ENCODE data around the gene CXCL9. TPM values are rescaled to one million over a fixed set of nuclear protein-coding genes. Genes with fewer than 3 reads are reported as not detected.
"Not testable (repeated sequence)": the region's sequence is repeated elsewhere in the genome, so short reads cannot be mapped to it uniquely, and the experiment has no call there.

CXCL9 gene
- total RNA-seq, 1 experiment from 2014 or later, result not detected

GRCh38 chr4:76012388-76012801, 5.1 kb upstream of the CXCL9 start:
- DNase-seq (ENCODE audit: low spot score), result peak; percentile 45

- DNase-seq (ENCODE audit: low spot score), result peak; percentile 53
Measured at GRCh38 chr4:76011700-76012387, 4.5 kb upstream of the CXCL9 start.

DNA sequence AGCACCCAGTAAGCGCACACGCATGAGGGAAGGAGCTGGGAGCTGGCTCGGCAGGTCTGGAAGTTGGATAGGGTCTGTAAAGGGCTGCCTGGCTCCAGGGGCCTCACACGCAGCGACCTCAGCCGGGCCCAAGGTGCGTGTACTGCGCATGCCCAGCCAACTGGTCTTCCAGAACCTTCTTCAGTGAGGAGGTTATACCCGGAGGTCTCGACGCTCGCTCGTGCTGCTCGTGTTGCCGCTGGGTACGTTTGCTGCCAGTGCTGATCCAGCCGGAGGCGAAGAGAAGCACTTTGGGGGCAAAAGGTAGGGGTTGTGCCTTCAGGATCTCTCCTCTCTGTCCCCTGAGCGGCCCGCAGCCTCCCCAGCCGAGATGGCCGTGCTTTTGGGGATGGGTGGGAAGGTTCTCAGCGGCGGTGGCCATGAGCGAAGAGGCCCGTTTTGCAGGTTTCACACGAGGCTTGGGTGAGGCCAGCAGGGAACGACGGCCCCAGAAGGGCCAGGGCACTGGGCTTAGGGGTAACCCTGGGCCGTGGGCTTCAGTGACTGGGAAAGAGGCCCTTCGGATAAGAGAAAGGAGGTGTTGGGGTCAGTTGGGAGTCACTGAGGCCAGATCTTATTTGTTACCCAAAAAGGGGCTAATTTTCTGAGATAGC, 3.8 kb upstream of the CXCL9 start:
- DNase-seq (ENCODE audit: low spot score), result no peak

GRCh38 chr4:76010576-76010975, 3.3 kb upstream of the CXCL9 start:
- no peak for DNase-seq (ENCODE audit: low spot score)

GRCh38 chr4:76009311-76009710, 2.0 kb upstream of the CXCL9 start:
- no peak for DNase-seq (ENCODE audit: low spot score)

DNA sequence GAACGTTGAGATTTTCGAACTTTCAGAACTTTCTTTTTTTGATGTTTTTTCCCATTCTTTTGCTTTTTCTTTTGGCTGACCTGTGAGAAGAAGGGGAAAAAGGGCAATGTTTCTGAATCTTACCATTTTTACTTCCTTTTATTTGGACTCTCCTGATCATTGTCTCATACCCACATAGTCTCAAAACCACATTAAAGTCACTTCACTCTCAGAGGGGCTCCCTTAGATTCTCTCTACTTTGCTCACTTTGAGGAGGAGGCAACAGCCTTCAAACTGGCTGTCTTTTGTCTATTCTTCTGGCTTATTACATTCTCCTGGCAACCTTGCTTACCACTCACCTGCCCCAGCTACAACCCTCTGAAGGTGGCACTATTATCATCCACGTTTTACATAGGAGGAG, 3.7 kb downstream of the CXCL9 start:
- DNase-seq (ENCODE audit: low spot score), result no peak

DNA sequence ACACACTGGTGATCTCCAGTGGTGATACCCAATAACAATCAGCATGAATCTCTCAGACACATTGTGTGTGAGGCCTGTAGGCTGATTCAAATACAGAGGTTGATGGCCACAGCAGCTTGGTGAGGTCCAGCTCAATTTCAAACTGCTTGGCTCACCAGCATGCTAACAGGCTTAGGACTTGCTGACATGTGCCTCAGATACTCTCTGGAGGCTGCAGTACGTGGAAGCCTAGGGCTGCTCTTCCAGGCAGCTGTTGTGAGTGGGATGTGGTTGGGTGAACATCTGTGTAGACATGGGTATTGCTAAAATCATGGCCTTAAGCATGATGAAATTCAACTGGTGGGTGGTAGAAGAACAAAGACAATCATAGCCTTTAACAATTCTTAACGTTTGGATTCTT, 4.3 kb downstream of the CXCL9 start:
- no peak for DNase-seq (ENCODE audit: low spot score)

GRCh38 chr4:76002176-76002575, 5.1 kb downstream of the CXCL9 start:
- no peak for DNase-seq (ENCODE audit: low spot score)

DNA sequence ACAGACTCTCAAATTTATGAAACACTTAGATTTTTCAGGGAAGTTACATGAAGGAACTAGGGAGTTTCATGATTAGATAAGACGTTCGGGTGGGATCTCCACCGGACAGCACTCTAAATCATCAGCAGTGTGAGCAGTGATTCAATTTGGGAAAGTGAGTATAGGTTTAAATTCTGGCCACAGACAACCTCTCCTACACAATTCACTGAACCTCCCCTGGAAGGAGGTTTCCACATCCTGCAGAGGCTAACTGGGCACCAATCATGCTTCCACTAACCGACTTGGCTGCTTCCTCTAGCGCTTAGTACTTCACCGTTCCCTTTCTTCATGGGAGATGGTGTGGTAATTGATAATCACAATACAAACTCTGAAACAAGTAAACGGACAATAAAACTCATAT, 5.6 kb downstream of the CXCL9 start:
- no peak for DNase-seq (ENCODE audit: low spot score)

GRCh38 chr4:76000279-76000678, 7.0 kb downstream of the CXCL9 start:
- DNase-seq (ENCODE audit: low spot score), result no peak

GRCh38 chr4:75998525-75999147, 8.7 kb downstream of the CXCL9 start:
- DNase-seq (ENCODE audit: low spot score), result not testable (repeated sequence)

GRCh38 chr4:75997946-75998345, 9.4 kb downstream of the CXCL9 start:
- DNase-seq (ENCODE audit: low spot score), result no peak

DNA sequence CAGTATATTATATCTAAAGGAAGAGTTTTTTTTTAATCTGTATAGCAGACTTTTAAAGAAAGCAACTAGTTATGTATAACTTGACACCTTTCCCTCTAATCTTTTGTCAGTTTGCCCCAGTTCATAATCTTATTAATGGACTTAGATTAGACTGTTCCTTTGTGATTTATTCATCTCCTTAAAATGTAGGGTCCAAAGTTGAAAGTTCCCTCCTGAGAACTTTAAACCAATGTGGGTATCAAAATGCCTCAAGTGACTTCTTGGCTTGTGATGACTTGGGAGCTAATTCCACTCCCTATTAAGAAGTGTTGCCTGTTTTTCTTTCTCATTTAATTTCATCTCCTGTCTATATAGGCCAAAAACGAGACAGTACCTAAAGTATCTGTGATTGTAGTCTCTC, 10.2 kb downstream of the CXCL9 start:
- DNase-seq (ENCODE audit: low spot score), result no peak

DNA sequence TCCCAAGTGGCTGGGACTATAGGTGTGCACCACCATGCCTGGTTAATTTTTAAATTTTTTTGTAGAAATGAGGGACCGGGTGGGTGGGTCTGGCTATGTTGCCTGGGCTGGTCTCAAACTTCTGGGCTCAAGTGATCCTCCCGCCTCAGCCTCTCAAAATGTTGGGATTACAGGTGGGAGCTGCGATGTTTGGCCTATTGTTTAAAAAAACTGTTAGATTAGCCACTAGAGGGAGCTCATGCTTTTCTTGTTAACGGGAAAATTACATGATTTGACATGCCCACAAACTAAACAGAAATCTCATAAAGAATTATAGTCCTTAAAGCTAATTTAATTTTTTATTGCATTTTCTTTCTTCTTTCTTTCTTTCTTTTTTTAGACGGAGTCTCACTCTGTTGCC, 11.6 kb downstream of the CXCL9 start:
- DNase-seq (ENCODE audit: low spot score), result peak; percentile 44

- DNase-seq (ENCODE audit: low spot score), result no peak
Measured at GRCh38 chr4:75992462-75992861, 14.8 kb downstream of the CXCL9 start.

DNA sequence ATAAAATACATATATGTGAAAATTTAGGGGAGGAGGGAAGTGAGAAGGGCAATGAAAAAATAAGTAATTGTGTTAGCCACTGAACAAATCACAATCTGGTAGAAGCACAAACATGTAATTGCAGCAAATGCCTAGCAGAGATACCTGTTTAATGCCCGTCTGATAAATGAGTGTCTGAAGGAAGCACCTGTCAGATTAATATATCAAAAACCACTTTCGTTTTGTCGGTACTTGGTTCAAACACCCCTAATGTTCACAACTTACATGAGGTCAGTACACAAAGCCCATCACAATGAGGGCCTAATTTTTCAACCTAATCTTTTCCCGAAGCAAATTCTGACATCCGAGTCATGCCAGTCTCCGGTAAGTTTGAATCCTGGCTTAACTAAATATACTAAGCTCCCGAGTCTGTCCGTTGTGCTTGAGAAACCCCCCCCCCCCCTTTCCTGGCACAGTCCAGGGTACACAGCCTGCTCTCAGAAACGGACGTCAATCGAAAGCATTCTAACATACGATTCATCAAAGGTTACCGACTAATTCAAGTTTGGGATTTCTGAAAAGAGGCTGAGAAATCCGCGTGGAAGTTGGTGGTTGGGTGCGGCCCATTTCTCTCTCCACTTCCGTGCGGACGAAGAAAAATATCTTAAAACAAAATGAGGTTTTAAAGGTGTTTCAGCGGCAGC, 17.3 kb downstream of the CXCL9 start:
- no peak for DNase-seq (ENCODE audit: low spot score)

DNA sequence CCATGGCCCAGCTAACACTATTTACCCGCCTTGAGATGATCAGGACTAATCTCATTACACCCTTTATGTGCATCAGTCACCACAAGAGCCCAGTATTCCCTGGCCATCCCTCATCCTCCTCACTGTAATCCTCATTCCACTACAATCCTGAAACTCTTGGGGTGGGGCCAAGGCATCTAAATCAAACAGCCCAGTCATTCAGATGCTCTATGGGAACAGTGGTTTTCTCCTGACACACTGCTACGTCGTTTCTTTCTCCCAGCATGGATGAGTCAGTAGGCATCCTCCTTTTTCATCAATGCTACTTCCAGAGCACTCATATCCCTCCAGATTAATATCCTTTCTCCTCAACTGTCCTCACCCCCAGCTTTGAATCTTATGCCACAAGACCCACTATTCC, 22.2 kb downstream of the CXCL9 start:
- DNase-seq (ENCODE audit: low spot score), result no peak

DNA sequence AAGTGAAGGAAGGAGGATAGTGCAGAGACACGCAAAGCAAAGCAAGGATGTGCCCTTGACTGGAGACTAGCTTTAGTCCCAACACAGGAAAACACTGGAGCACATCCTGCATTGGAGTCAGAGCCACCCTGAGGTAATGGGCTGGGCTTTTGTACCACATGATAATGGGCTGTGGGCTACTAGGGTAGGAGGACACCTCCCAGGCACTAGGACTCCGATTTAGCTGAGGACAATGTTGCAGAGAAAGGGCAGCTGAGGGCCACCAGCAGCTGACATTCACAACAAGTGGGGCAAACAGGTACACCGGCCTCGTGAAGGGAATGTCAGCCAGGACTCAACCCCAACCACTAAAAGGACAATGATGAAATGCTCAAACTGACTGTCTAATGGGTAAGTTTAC, 26.7 kb downstream of the CXCL9 start:
- no peak for DNase-seq (ENCODE audit: low spot score)

- no peak for DNase-seq (ENCODE audit: low spot score)
Measured at GRCh38 chr4:75976177-75976576, 31.1 kb downstream of the CXCL9 start.

- no peak for DNase-seq (ENCODE audit: low spot score)
Measured at GRCh38 chr4:75973766-75974165, 33.5 kb downstream of the CXCL9 start.

DNA sequence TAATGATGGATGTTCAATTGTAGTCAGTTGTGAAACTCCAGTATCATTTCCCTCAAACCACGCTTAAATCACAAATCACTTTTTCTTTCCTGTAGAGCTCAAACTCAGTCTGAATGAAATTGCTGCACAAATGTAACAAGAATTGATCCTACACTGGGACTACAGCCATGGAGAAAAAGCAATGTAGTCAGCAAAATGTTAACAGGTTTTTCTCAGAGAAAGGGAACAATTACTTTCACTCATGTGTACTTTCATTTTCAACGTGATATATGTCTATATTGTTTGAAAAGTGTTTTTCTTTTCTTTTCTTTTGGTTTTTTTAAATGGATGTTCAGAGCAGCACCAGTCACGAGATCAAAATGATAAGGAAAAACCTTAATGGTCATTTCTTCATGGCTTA, 39.2 kb downstream of the CXCL9 start:
- DNase-seq (ENCODE audit: low spot score), result no peak

DNA sequence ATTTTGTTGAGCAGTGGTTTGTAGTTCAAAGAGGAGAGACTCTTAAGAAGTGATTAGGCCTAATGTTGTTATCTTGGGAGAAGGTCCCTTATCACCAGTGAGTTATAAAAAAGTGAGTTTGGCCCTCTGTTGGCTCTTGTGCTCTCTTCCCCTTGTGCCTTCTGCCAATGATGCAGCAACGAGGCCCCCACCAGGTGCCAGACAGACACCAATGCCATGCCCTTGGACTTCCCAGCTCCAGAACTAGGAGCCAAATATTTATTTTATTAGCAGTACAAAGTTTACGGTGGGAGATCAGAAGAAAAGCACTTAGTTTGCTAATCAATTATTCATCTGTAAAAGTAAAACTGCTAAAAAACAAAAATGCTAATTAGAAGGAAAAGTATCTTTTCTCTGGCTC, 43.8 kb downstream of the CXCL9 start:
- DNase-seq (ENCODE audit: low spot score), result no peak

DNA sequence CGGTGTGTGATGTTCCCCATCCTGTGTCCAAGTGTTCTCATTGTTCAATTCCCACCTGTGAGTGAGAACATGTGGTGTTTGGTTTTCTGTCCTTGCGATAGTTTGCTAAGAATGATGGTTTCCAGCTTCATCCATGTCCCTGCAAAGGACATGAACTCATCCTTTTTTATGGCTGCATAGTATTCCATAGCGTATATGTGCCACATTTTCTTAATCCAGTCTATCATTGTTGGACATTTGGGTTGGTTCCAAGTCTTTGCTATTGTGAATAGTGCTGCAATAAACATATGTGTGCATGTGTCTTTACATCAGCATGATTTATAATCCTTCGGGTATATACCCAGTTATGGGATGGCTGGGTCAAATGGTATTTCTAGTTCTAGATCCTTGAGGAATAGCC, 45.2 kb downstream of the CXCL9 start:
- DNase-seq (ENCODE audit: low spot score), result not testable (repeated sequence)
